SU-DHL-6 (cell line): Measurements from ENCODE around the gene STX8.

ENCODE experiments used
- H2AFZ ChIP-seq: fragments of 200-600 bp; sonication (generic); 2 replicates; pipeline ENCODE4 v1.6.1; 2014; ENCODE audit warnings: low read depth, mild to moderate bottlenecking, moderate library complexity, mixed read lengths, antibody characterized with exemption, low read length; ENCODE audit not compliant: severe bottlenecking
- H3F3A ChIP-seq: fragments of 200-600 bp; shearing (Covaris generic); 2 replicates; pipeline ENCODE4 v1.6.0; 2016; ENCODE audit warnings: antibody characterized with exemption, mild to moderate bottlenecking; ENCODE audit not compliant: insufficient read depth
- H3K27ac ChIP-seq: fragments of 200-600 bp; sonication (generic); 2 replicates; pipeline ENCODE4 v1.5.1; 2016; ENCODE audit warnings: low read depth, mild to moderate bottlenecking, low read length, moderate library complexity, mixed read lengths
- H3K27me3 ChIP-seq: fragments of 200-600 bp; sonication (generic), shearing (Covaris generic); 2 replicates; pipeline ENCODE4 v1.6.0; 2014; ENCODE audit warnings: mild to moderate bottlenecking, low read length
- H3K36me3 ChIP-seq: fragments of 200-600 bp; sonication (generic); 2 replicates; pipeline ENCODE4 v1.6.1; 2014; ENCODE audit warnings: mild to moderate bottlenecking, low read length, mixed read lengths
- H3K4me2 ChIP-seq: fragments of 300-600, 200-600 bp; shearing (Covaris generic), sonication (generic); 2 replicates; pipeline ENCODE4 v1.6.0; 2014; ENCODE audit warnings: low read length, low read depth, mild to moderate bottlenecking; ENCODE audit not compliant: poor library complexity, severe bottlenecking
- H3K4me3 ChIP-seq: fragments of 200-600 bp; sonication (generic); 2 replicates; pipeline ENCODE4 v1.5.1; 2014; ENCODE audit warnings: antibody characterized with exemption, low read length, mild to moderate bottlenecking, mixed read lengths; ENCODE audit not compliant: insufficient read depth, poor library complexity, severe bottlenecking
- H3K79me2 ChIP-seq: fragments of 200-600 bp; sonication (generic); 2 replicates; pipeline ENCODE4 v1.6.1; 2014; ENCODE audit warnings: mild to moderate bottlenecking, low read length, moderate library complexity; ENCODE audit not compliant: insufficient read depth
- H3K9ac ChIP-seq: fragments of 200-600 bp; sonication (generic); 2 replicates; pipeline ENCODE4 v1.7.0; 2014; ENCODE audit warnings: mild to moderate bottlenecking, low read length
- H3K9me2 ChIP-seq: fragments of 200-600 bp; sonication (generic); replicated peaks from 2 replicates; pipeline ENCODE4 v1.6.1; 2014; ENCODE audit warnings: low read length; ENCODE audit not compliant: insufficient read depth
- H3K9me3 ChIP-seq: fragments of 200-600 bp; sonication (generic); 2 replicates; pipeline ENCODE4 v1.6.1; 2014; ENCODE audit warnings: low read length, mixed read lengths; ENCODE audit not compliant: insufficient read depth
- H4K20me1 ChIP-seq: fragments of 200-600 bp; sonication (generic); 2 replicates; pipeline ENCODE4 v1.6.1; 2014; ENCODE audit warnings: low read depth, mild to moderate bottlenecking, antibody characterized with exemption, low read length, moderate library complexity, mixed read lengths
- CTCF ChIP-seq: fragments of 200-600 bp; sonication (generic); IDR thresholded peaks from one replicate; pipeline ENCODE4 v1.5.1; 2017; ENCODE audit warnings: antibody characterized with exemption, mild to moderate bottlenecking, low read length, moderate library complexity; ENCODE audit not compliant: insufficient read depth, poor library complexity, severe bottlenecking
- EZH2phosphoT487 ChIP-seq: fragments of 200-600 bp; sonication (generic), shearing (Covaris generic); conservative IDR thresholded peaks from 2 replicates; pipeline ENCODE4 v1.6.1; 2018; ENCODE audit warnings: mild to moderate bottlenecking, antibody characterized with exemption, low read length, moderate library complexity, mixed read lengths

Gene STX8

DNA sequence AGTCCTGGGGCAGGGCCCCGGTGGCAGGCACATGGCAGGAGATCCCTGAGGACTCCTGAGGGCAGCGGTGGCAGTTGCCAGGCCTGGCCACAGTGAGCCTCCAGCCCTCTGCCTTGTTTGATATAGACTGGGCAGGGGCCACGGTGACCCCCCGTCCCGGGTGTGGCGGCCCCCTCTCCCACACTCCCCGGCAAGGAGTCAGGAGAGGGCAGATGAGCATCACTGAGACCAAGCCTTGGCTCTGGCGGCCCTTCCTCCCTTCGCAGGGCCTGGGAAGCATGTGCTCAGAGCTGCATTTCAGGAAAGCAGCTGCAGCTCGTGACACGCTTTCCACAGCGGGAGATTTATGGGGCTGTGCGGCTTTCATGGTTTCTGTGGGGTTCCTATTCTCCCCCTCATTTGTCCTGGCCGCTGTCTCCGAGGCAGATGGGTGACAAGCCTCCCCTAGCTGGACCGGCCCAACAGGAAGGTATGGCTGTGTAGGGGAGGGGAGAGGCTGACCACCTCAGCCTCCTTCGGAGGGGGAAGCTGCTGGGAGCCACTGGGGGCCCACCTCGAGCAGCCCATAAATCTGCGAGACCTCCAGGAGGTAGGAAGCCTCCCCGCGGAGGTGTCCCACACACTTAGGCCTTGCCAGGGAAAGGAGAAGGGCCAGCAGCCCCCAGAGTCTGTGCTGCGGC is 342.9 kb downstream of the STX8 start:
- no peaks in the 10 kb centered on the region for H4K20me1 ChIP-seq
- H3K4me3 ChIP-seq, result no peak overlapping the region
- TF ChIP-seq EZH2phosphoT487, result no peak
- no peak for TF ChIP-seq CTCF
- no peak overlapping the region for H3K27ac ChIP-seq
- H3K9ac ChIP-seq, result no peak overlapping the region
- H3K27me3 ChIP-seq, result no peaks in the 10 kb centered on the region
- H3K79me2 ChIP-seq, result no peaks in the 10 kb centered on the region
- H3K9me2 ChIP-seq, result no peaks in the 10 kb centered on the region
- no peaks in the 10 kb centered on the region for H3F3A ChIP-seq
- H3K4me2 ChIP-seq, result no peak overlapping the region
- no peaks in the 10 kb centered on the region for H3K36me3 ChIP-seq
- H2AFZ ChIP-seq, result no peak overlapping the region
- no peaks in the 10 kb centered on the region for H3K9me3 ChIP-seq

- Histone ChIP-seq H3K36me3 (no peaks in the 10 kb centered on the region), H2AFZ (no peak overlapping the region), H3K9ac (no peak overlapping the region), H3K27ac (no peak overlapping the region), H4K20me1 (no peaks in the 10 kb centered on the region), H3K9me3 (no peaks in the 10 kb centered on the region), H3K4me2 (no peak overlapping the region), H3K79me2 (no peaks in the 10 kb centered on the region), H3K27me3 (no peaks in the 10 kb centered on the region), H3K4me3 (no peak overlapping the region), H3K9me2 (no peaks in the 10 kb centered on the region), H3F3A (no peaks in the 10 kb centered on the region)
- TF ChIP-seq EZH2phosphoT487 (no peak), CTCF (no peak)
Measured at GRCh38 chr17:9232155-9232475, 343.5 kb downstream of the STX8 start.

GRCh38 chr17:9231449-9232154 is 344.0 kb downstream of the STX8 start:
- H4K20me1 ChIP-seq, result no peaks in the 10 kb centered on the region

More at GRCh38 chr17:9231449-9232154, 344.0 kb downstream of the STX8 start:
- H3K9me3 ChIP-seq, result no peaks in the 10 kb centered on the region
- no peaks in the 10 kb centered on the region for H3K36me3 ChIP-seq
- no peaks in the 10 kb centered on the region for H3K27me3 ChIP-seq
- no peak overlapping the region for H2AFZ ChIP-seq
- H3K9me2 ChIP-seq, result no peaks in the 10 kb centered on the region
- H3K4me2 ChIP-seq, result no peak overlapping the region
- H3K79me2 ChIP-seq, result no peaks in the 10 kb centered on the region
- no peak overlapping the region for H3K9ac ChIP-seq
- H3K27ac ChIP-seq, result no peak overlapping the region
- H3F3A ChIP-seq, result no peaks in the 10 kb centered on the region
- TF ChIP-seq EZH2phosphoT487 (no peak), CTCF (no peak)
- no peak overlapping the region for H3K4me3 ChIP-seq
